ENCODE results near the gene CMPK1.
"Not testable (repeated sequence)": the region's sequence is repeated elsewhere in the genome, so short reads cannot be mapped to it uniquely, and the experiment has no call there.

Gene CMPK1

DNA sequence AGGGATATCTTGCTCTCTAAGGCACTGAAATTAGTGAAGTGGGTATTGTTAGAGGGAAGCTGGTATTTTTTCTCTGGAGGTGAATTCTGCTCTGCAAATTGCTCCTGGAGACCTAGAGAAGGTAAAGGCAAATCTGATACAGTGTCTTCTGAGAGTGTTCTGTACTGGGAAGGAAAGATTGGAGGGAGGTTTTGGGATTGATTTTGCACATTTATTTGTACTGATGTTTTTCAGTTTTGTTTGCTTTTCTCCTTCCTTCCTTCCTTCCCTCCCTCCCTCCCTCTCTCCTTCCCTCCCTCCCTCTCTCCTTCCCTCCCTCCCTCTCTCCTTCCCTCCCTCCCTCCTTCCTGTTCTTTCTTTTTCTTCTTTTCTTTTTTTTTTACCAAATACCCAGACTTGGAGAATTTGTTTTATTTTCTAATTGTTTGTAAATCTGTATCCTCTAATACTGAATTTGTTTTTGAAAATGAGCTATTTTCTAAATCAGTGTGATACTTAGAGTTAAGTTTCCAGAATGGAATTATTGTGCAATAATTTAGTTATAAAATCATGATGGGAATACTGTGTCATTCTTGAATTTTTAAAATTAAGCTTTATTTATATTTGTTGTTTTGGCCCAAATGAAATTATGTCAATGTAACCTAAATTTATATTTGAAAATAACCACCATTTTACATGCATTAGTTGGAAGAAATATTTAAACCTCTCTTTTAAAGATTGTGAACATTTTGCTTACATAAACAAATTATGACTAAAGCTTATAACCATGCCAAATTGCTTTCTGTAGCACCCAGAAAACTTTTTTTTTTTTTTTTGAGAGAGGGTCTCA lies 4.9 kb downstream of the CMPK1 start:
- DNase-seq: no peak

GRCh38 chr1:47340227-47340626 lies 6.6 kb downstream of the CMPK1 start:
- no peak for DNase-seq

- not testable (repeated sequence) for DNase-seq
These were observed 13.4 kb downstream of the CMPK1 start for GRCh38 chr1:47346979-47347378.

GRCh38 chr1:47347735-47348134 lies 14.1 kb downstream of the CMPK1 start:
- DNase-seq: no peak

- no peak for DNase-seq
These were observed 14.7 kb downstream of the CMPK1 start for GRCh38 chr1:47348246-47348645.

GRCh38 chr1:47351305-47351704 lies 17.7 kb downstream of the CMPK1 start:
- no peak for DNase-seq

DNA sequence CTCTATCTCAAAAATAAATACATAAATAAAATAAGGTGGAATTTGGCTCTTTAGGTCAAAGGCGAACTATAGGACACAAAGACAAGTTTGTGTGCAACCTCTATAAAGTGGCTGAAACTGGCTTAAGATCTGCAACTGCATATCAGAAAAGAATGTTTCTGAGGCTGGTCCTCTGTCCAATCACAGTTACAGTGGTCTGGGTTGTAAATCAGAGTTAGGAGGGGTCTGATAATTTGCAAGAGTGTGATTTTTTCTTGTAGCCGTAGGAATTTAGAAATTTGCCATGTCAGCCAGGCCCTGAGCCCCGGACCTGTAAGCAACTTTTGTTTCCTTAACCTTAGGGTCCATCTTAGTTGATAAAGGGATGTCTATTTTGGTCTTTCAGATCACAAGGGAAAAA lies 27.8 kb downstream of the CMPK1 start:
- no peak for DNase-seq

DNA sequence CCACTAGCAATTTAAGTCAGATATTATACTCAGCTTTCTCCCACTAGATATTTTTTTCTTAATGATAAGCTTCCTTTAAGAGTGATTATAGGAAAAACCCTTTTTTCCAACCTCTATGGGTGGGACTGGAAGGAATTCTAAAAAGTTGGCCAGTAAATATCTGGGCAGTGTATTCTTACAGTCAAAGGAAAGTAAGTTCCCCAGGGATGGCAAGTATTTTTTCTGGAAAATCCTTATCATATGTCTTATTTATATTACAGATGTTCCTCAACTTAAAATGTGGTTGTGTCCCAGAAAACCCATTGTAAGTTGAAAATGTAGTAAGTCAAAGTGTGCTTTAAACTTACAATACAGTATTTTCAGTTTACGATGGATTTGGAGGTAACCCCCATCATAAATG lies 29.2 kb downstream of the CMPK1 start:
- no peak for DNase-seq

DNA sequence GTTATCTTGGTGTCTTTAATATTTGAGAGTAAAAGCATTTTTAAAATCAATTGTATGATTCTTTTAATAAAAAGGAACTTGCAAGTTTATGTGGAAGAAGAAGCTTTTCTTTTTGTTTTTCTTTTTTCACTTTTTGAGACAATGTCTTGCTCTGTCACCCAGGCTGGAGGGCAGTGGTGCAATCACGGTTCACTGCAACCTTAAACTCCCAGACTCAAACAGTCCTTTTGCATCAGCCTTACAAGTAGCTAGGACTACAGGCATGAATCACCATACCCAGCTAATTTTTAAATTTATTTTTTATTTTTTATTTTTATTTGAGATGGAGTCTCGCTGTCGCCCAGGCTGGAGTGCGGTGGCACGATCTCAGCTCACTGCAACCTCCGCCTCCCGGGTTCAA lies 34.1 kb downstream of the CMPK1 start:
- DNase-seq: no peak

- DNase-seq: no peak
These were observed 37.5 kb downstream of the CMPK1 start for GRCh38 chr1:47371016-47371517.

DNA sequence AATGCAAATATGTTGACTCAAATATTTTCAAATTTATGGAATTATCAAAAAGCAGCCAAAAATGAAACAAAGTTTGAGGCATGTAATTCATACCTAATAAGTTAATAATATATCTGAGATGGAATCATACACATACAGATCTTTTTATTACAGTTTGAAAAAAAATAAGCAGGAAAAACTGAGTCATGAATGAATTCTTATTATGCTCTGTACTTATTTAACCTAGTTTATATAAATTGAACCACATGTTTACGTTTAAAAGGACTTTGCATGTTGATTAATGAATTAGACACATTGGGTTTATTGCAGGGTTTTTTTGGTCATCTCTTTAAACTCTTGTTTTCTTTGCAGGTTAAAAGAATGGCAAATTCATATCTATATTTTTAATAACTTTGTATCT lies 40.9 kb downstream of the CMPK1 start:
- DNase-seq: no peak

DNA sequence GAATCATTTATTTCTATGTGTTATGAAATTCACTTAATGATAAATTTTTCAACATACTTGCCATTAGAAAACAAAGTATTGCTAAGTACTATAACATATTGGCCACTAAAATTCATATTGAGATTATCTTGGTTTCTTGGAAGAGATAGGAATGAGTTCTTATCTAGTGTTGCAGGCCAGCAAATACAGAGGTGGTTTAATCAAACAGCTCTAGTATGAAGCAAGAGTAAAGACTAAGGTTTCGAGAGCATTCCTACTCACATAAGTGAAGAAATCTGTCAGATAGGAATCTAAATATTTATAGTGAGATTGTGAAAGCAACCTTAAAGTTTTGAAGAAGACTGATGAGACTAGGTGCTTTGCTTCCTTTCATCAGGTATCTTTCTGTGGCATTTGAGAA lies 44.6 kb downstream of the CMPK1 start:
- no peak for DNase-seq

- DNase-seq: no peak
These were observed 47.1 kb downstream of the CMPK1 start for GRCh38 chr1:47380699-47381098.

DNA sequence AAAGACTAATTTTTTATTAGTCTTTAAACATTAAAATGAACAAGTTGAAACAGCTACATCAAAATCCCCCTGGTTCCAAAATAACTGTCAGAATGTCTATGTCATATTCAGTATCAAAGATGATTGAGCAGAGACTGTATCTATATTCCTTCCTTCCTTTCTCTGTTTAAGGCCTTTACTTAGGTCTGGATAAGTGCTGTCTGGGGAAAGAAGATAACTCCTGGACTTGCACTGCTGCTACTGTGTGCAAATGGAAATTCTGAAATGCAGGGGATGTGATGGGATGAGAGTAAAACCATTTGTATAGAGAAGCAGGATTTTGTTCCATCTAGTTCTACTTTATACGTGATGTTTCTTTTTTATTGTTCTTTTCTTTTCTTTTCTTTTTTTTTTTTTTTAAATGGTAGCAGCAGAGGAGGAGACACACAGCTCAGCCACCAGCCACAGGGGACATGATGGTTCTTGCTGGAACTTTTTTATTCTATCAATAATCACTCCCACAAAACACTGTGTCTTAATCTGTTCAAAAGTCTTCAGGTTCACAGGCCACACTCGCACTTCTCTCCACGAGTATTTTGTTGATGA lies 48.9 kb downstream of the CMPK1 start:
- no peak for DNase-seq

DNA sequence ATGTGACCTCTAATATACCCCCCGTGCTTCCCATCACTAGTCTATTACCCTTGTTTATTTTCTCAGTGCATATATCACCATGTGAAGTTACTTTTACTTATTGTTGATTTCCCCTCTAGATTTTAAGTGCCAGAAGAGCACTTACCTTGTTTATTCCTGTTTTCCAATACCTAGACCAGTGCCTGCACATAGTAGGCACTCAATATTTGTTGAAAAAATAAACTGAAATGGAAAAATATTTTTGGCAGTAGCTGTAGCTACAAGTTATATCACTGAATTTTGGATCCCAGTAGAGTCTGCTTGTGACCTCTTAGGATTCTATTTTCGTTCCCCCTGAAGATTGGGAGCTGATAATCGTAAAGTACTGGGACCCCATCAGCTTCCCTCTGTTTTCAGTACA lies 50.5 kb downstream of the CMPK1 start:
- no peak for DNase-seq

GRCh38 chr1:47385020-47385419 lies 51.4 kb downstream of the CMPK1 start:
- DNase-seq: no peak

DNA sequence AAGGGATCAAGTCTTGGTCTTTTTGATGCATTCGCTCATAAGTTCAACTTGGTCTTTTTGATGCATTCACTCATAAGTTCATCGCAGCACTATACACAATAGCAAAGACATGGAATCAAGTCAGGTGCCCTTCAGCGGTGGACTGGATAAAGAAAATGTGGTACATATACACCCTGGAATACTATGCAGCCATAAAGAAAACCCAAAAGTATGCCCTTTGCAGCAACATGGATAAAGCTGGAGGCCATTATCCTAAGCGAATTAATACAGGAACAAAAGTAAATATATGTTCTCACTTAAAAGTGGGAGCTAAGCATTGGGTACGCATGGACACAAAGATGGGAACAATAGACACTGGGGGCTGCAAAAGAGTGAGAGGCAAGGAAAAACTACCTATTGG lies 52.7 kb downstream of the CMPK1 start:
- no peak for DNase-seq

DNA sequence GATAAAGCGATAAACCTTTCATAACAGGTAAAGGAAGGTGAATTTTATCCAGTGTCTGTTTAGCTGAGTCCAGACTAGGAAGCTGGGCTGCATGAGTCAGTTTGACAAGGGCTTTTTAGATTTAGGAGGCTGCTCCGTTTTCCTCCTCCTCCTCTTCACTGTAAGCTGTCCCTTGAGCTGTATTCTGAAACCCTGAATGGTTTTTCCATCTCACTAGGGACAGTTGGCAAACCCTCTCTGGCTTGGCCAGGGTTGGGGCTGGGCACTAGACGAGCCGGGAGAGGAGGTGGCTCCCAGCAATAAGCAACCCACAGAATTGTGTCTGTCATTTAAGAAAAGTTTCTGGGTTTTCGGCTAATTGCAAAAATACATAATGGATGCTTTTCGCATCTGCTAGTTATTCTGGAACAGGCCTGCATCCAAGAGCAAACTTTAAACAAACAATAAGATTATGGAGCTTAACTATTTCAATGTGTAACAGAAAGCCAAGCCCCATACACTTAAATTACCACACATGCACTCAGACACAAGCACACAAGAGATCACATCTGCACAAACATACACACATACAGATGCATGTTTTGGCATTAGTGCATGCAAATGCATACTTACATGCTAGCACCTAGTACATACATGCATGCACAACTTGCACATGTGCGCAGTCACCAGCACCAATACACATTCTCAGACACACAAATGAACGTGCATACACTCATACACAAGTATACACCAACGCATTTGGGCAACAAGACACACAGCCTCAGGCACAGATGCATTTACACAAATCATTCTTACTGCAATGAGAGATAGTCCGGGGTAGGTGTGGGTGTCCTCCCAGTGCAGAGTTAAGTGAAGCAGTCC lies 54.7 kb downstream of the CMPK1 start:
- DNase-seq: no peak

- peak in 2 of 4 experiments; percentile 3 to 21 for DNase-seq
These were observed 55.3 kb downstream of the CMPK1 start for GRCh38 chr1:47388891-47389238.

DNA sequence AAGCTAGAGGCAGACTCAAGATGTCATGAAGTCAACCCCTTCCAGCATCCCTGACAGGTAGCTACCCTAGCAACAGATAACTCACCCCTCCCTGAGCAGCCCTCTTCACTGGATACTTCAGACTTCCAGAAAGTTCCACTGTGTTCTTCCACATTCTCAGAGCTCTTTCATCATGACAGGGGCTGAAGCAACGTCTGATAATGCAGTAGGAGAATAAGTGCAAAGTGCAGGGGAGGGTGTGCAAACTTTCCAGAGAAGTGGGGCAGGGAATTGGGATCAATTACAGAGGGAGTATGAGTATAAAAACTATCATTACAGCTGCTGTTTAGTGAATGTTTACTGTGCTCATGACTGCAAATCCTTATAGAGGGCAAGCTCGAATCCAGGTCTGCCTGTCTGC lies 56.1 kb downstream of the CMPK1 start:
- no peak for DNase-seq

GRCh38 chr1:47390843-47391242 lies 57.3 kb downstream of the CMPK1 start:
- DNase-seq: no peak

GRCh38 chr1:47393141-47393540 lies 59.6 kb downstream of the CMPK1 start:
- no peak for DNase-seq

DNA sequence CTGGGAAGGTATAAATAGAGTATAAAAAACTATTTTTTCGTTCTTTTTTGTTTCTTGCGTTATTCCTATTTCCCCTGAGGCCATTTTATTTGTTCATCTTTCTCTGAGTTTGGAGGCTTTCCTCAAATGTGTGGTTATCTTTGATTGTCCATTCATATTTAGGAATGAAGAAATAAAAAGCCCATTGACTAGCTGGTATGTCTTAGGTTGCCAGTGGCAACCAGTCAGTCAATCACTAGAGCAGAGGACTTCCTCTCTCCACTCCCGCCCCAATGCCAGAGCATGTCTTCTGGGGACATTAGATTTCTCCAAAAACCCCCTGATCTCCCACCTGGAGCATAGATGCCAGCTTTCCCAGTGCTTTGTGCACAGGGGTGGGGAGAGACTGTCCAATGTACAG lies 61.8 kb downstream of the CMPK1 start:
- DNase-seq: no peak

Measured in activated CD4-positive, CD25-positive, alpha-beta regulatory T cell (primary cell).